PFSK-1 (cell line): Measurements from ENCODE around the gene MRPS18B.

Experiments used
- FOXP2 ChIP-seq: optimal IDR thresholded peaks from 2 replicates; pipeline ENCODE3; 2011; ENCODE audit warnings: borderline replicate concordance, control low read depth, inconsistent platforms; ENCODE audit not compliant: insufficient read depth; ENCODE audit errors: extremely low read length, extremely low read depth
- POLR2AphosphoS5 ChIP-seq: IDR thresholded peaks from 2 replicates; pipeline ENCODE4 v1.6.1; 2012; ENCODE audit warnings: low read depth, mild to moderate bottlenecking, control low read depth, low read length, moderate library complexity
- SIN3A ChIP-seq: IDR thresholded peaks from 2 replicates; pipeline ENCODE4 v1.6.1; 2012; ENCODE audit warnings: mild to moderate bottlenecking, low read length, moderate library complexity, borderline replicate concordance; ENCODE audit not compliant: insufficient read depth
- TAF1 ChIP-seq: IDR thresholded peaks from 2 replicates; pipeline ENCODE4 v1.6.1; 2012; ENCODE audit warnings: low read length, control low read depth, borderline replicate concordance; ENCODE audit not compliant: insufficient read depth
- TF ChIP-seq, protein P1 (sequence below), 2 experiments: IDR thresholded peaks; 2 replicates each; pipeline versions ENCODE4 v1.6.1 to v1.8.0; 2011 to 2012; ENCODE audit warnings: low read depth in 2 of 2, low read length in 2 of 2, control low read depth in 1 of 2, inconsistent platforms in 1 of 2, mild to moderate bottlenecking in 1 of 2, moderate library complexity in 1 of 2; ENCODE audit not compliant: insufficient read depth in 1 of 2

MRPS18B gene

DNA sequence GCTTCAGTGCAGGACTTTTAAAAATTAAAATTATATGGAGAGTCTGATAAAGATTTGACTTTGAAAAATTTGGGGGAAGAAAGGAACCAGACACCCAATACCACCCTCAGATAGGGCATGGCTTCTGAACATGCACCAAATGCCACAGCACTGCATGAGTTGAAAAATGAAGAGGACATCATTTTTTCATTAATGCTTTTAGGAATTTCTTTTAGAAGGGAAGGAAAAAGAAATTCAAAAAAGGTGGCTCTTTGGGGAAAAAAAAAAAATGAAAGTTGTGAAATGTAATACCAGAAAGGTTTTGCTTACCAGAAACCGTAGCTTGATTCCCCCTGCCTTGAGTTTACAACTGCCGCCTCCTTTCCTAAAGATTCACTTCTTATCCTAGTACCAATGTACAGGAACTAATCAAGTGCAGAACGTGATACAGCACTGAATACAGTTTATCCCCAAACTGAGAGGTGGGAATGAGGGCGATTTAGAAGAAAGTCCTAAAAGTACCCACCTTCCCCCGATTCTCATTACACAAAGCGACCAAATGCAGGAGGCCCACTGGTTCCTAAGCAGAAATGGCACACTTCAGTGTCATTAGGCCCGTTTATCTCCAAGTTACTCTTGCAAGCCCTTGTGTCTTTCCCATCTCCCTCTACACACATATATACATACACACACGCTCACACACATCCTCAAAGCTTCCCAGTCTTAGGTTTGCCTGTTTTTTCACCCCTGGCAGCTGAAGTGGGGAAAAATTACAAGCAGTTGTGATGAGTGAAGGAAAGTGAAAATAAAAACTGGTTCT lies 3.4 kb upstream of the MRPS18B start:
- TF ChIP-seq, protein P1, sequence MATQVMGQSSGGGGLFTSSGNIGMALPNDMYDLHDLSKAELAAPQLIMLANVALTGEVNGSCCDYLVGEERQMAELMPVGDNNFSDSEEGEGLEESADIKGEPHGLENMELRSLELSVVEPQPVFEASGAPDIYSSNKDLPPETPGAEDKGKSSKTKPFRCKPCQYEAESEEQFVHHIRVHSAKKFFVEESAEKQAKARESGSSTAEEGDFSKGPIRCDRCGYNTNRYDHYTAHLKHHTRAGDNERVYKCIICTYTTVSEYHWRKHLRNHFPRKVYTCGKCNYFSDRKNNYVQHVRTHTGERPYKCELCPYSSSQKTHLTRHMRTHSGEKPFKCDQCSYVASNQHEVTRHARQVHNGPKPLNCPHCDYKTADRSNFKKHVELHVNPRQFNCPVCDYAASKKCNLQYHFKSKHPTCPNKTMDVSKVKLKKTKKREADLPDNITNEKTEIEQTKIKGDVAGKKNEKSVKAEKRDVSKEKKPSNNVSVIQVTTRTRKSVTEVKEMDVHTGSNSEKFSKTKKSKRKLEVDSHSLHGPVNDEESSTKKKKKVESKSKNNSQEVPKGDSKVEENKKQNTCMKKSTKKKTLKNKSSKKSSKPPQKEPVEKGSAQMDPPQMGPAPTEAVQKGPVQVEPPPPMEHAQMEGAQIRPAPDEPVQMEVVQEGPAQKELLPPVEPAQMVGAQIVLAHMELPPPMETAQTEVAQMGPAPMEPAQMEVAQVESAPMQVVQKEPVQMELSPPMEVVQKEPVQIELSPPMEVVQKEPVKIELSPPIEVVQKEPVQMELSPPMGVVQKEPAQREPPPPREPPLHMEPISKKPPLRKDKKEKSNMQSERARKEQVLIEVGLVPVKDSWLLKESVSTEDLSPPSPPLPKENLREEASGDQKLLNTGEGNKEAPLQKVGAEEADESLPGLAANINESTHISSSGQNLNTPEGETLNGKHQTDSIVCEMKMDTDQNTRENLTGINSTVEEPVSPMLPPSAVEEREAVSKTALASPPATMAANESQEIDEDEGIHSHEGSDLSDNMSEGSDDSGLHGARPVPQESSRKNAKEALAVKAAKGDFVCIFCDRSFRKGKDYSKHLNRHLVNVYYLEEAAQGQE (IDR thresholded peaks at IDR 0.05; ENCODE audit: insufficient read depth in 1 of 2, low read depth in 2 of 2, low read length in 2 of 2): no peak
- TF ChIP-seq POLR2AphosphoS5: peak; percentile 6; the same call in 1 of the 2 replicates

DNA sequence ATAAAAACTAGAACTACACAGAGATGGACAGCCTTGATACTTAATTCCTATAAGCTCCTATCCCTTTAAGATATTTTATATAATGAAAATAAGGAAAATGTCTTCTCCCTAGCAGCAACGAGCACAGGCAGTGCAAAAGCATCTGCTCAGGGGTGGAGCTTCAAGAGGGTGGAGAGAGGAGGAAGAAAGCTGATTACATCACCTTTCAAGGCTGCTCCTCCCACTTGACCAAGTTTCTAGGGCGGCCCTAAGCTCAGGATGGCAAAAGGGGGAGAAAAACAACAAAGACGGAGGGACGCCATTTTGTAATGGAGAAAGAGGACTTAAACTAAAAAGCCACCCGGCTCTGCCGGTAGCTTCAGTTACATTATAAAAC lies 2.8 kb upstream of the MRPS18B start:
- 0 out of 2 replicates have a peak, but pooled peaks have one; percentile 20 for TF ChIP-seq POLR2AphosphoS5
- TF ChIP-seq TAF1: no peak
- TF ChIP-seq SIN3A: 0 out of 2 replicates have a peak, but pooled peaks have one; percentile 31
- TF ChIP-seq, protein P1 (IDR thresholded peaks at IDR 0.05; ENCODE audit: insufficient read depth in 1 of 2, low read depth in 2 of 2, low read length in 2 of 2): no peak

DNA sequence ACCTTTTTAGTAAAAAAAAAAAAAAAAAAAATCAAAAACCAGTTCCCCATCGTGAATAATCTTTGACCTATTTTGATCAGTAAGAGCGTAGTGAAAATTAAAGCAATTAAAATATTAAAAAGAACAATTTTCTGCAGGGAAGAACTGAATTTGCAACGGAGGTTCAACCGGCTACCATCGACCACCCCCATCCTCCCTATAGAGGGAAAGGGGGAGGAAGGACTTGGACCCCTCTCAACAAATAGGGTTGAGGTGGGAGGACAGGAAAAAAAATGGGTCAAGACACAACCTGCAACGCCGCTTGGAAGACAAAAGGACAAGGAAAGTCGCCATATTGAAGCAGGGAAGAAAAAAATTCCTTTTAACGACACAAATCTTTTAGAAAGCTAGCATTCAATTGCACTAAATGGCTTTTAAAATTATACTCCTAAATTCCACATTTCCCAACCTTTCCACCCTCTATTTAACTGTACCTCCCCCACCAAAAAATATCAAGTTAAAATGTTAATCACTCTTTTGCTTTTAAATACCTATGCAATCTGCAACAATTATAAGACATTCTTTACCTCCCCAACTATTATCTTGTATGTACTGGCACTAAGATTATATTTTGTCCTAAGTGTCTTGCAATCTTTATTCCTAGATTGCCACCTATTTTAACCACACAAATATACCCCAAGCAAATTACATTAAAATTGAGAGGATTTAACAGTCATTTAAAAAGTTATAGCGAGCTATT lies 2.3 kb upstream of the MRPS18B start:
- no peak for TF ChIP-seq SIN3A
- no peak for TF ChIP-seq FOXP2
- TF ChIP-seq, protein P1 (IDR thresholded peaks at IDR 0.05; ENCODE audit: insufficient read depth in 1 of 2, low read depth in 2 of 2, low read length in 2 of 2): no peak
- peak; percentile 98 for TF ChIP-seq POLR2AphosphoS5
- TF ChIP-seq TAF1: 0 out of 2 replicates have a peak, but pooled peaks have one; percentile 4

DNA sequence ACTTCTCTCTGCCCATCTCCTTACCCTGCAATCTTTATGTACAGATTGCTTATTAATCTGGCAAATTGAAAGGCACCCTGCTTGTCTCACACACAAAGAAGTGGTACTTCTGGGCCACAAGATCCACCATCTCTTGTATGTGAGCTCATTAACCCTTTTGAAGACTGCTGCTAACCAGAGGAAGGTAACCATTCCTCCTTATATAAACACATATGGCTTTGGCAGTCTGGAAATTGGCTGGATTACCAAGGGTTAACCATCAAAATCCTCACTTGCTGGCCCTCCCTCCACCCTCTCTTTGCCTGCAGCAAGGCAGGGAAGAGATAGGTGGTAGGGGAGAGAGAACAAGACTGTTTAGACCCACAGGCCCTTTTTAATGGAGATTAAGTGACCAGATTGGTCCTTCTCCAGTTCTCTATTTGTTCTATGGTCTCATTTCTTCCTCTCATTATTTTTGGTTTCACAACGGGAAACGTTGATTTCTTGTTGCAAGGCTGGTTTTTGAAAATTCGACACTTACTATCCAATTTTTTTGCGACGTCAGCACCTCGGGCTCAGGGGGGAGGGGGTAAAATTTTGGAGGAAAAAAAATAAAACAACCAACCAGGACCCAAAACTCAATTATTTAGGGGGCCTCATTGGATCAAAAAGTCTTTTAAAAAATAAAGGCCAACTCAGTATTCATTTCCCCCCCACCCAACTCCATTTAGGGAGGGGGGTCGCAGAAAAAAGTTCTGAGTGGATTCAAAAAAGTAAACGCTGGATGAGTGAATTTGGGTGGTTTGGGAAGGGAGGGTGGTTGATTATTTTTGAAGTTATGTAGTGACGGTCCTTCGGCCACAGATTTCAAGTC lies 1.5 kb upstream of the MRPS18B start:
- TF ChIP-seq TAF1 (no peak), SIN3A (0 out of 2 replicates have a peak, but pooled peaks have one; percentile 25), POLR2AphosphoS5 (no peak; the same call in none of the 2 replicates), FOXP2 (no peak)
- TF ChIP-seq, protein P1 (IDR thresholded peaks at IDR 0.05; ENCODE audit: insufficient read depth in 1 of 2, low read depth in 2 of 2, low read length in 2 of 2): no peak
